GM19328 (cell line): Measurements from ENCODE around the gene LHPP.

Source experiments
- ATAC-seq: cut with Tn5 transposase; IDR thresholded peaks from one replicate; pipeline ENCODE4 v1.9.1; 2021; ENCODE audit warnings: mild to moderate bottlenecking, moderate library complexity; ENCODE audit not compliant: unreplicated experiment

Gene LHPP

DNA sequence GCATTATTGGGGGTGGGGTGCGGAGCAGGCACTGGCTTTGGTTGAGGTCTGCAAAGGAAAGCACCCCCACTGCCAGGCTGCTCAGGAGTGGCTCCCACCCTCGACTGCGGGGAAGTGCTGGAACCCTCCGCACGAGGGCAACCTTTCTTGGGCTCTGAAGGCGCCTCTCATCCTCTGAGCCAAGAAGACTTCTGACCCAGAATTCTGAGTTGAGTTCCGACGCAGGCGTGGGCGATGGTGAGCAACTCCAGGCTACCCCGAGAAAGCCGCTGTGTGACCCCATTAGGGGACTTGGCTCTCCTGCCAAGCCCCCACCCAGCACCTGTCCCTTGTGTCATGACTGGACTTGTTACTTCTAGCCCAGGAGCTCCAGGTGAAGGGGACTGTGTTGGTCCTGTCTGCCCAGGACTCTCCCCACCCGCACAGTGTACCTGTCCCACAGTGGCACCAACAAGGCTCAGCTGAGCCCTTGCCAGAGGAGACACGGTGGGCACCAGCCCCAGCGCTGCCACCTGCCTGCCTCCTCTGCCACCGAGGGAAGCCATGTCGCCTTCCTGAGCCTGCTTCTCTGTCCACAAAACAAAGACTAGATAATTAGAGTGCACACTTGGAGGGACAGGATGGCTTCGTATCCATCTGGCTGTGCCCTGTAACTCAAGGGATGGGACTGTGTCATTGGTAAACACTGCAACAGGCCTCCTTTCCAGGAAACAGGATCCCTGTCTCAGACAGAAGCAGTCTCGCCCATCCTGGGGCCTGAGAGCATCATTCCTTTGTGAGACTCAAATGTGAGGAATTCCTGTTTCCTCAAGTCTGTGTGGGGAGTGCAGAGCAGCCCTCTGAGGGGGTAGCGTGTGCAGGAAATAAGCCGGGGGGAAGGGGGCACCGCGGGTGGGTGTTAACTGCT is 128.8 kb downstream of the LHPP start:
- no peak for ATAC-seq

DNA sequence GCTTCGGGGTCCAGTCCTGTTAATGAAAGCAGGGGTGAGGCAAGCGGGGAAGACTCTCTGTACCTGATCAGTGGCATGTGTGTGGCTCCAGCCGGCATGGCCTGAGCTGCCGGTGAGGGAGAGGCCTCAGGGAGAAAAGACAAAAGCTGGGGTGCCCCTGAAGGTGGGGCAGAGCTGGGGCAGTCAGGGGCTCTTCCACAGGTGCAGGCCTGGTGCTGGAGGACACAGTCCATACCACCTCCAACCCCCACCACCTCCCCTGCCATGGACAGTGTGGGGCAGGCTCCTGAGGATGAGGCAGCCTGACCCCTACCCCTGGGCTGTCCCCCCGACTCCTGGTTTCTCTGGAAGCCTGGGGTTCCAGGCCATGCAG is 129.5 kb downstream of the LHPP start:
- no peak for ATAC-seq

DNA sequence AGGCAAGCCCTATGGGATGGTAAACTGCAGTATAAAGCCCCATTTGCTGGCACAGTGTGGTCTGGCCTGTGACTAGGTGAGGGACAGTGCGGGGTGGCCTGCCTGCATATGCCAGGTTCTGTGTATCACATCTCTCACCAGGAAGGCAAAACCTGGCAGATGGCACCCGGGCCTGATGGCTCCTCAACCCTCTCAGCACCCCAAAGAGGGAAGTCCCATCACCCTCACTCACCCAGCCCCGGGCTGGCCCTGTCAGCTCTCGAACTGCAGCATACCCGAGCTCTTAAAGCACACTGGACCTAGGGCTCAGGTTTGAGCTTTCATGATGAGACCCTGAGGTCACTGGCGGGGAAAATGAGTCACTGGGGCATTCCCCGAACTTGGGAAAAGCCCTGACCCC is 130.5 kb downstream of the LHPP start:
- ATAC-seq, result no peak

DNA sequence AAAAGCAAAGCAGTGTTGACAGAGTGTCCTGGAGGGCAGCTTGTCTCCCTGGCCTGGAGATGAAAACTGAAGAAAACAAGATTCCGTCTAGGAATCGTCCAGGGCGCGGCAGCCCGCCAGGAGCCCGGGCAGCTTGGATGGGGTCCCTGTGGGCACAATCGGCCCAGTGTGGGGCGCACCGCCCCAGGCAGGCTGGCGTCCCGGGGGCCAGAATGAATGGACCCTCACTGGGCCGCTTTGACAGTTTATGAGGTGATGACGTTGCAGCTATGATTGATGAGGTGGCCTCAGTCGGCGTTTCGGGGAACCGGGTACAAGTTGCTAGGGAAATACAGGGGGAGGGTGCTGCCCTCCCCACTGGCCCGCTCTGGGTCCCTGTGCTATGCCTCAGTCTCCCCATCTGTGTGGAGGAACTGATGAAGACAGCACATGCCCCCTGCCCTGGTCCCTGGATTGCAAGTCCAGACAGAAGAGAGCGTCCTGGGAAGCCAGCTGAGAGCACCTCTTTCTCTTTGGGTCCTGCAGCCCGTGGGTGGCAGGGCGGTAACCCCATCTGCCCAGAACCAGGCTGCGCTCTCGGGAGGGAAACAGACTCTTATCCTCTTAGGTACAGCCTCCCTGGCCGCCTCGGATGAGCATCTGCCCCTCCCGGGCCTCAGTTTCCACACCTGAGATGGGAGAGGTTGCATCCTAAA is 131.3 kb downstream of the LHPP start:
- ATAC-seq, result no peak

DNA sequence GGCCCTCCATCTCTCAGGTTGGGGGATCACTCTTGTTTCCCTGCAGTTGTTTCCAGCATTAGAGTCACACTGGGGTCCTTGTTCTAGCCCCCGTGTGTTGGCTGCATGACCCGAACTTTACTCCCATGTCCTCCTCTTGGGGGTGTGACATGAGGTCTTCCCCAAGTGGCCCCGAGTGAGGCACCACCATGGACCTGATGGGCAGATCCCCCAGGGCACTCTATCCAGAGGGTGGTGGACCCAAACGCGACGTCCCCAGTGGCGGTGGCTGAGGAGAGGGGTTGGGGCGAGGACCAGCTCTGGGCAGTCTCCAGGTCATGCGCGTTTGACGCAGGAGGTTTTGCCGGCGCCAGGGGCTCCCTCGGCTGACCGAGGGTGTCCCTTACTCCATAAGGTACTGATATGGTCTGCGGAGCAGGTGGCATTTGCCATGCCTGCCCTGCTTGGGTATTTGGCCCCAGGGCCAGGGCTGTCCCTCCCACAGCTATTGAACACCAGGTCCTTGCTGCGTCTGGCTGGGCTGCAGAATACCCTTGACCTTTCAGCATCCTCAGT is 131.9 kb downstream of the LHPP start:
- ATAC-seq, result no peak

DNA sequence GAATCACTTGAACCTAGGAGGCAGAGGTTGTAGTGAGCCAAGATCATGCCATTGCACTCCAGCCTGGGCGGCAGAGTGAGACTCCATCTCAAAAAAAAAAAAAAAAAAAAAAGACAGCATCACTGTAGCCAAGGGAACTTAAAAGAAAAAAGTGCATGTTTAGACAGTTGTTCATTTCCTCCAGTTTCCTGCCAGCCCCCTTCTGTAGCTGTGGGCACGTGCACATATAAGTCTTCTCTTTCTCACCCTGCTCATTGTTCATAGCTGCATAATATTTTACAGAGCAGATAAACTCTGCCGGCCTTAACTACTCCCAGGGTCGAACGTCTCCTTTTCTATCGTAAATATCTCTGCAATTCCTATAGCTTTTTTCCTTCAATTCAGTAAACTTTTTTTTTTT is 132.6 kb downstream of the LHPP start:
- ATAC-seq, result no peak

DNA sequence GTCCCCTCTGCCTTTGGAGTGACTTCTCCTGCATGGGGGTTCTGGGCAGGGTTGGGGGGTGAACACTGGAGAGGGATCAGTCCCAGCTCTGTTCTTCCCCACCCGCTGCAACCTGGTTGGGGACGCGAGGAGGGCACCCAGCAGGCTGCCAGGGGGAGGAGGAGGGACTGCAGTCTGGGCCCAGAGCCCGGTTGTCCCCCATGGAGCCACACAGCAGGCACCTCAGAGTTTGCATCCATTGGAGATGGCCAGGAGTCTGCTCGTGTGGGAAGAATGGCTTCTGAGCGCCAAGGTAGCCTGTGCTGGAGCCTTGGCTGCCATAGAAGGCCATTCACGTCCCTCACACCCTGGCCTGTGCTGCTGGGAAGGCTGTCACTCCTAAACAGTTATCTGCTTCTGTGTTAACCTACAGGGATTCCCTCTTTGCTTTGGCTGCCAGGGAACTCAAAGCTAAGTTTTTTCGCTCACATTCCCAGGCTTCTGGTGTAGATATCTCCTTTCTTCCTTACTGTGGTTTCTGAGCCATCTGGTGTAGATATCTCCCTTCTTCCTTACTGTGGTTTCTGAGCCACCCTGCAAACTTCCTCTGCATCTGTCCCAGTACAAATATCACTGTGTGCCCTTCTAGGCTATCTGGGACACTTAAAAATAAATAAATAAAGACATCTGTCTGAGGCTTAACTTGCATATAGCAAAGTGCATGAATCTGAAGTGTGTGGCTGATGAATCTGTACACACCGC is 133.7 kb downstream of the LHPP start:
- ATAC-seq, result no peak

DNA sequence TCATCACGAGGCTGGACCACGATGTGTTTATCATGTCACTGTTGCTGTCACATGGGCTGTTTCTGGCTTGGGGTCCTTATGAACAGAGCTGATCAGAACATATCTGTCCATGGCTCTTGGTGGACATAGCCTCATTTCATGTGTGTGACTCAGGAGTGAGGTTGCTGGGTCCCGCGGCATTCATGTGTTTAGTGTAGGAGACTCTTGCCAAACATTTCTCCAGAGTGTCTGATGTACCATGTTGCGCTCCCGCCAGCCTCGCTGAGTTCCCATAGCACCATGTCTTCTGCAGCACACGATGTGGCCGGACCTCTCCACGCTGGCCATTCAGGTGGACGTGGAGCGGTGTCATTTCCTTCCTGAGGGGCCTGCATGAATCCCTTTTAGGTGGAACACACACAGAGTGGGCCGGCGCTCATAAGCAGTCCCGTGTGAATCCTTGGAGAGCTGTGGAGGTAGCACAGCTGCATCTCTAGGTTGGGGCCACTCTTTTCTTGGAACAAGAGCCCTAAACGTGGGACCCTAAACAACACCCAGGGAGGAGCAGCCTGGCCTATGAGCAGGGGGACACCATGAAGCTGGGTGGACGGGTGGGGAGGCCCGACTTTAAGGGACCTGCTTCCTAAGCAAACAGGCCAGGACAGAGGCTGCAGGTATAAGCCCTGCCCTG is 134.6 kb downstream of the LHPP start:
- ATAC-seq, result no peak

DNA sequence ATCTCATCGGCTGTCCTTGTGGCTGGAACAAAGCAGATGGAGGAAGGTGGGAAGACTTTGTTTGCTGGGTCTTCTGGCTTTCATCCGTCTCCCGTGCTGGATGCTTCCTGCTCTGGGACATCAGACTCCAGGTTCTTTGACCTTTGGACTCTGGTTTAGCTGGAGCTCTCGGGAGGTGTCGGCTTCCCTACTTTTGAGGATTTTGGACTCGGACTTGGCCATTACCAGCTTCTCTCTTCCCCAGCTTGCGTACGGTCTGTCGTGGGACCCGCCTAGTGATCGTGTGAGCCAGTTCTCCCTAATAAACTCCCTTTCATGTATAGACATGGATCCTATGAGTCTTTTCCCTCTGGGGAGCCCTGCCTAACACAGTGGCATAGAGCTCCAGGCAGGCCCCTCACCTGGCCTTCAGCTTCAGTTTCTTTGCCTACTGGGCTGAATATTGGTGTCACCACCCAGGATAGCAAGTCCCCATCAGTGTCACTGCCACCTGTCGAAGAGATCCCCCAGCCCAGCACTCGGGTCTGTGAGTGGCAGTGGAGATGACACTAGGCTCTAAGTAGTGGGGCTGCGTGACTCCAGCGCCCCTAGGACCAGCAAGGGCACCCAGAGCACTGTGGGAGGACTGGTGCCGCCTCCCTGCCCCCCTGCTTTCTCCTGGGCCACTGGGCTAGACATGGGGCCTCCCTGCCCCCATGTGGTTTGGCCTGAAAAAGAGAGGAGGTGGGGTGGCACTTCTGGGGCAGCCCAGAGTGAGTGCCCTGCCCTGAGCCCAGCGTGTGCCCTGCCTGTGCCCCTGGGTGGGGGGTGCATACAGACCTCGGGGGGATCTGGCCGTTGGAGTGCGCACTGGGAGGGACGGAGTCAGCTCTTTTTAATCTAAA is 135.6 kb downstream of the LHPP start:
- ATAC-seq, result no peak

DNA sequence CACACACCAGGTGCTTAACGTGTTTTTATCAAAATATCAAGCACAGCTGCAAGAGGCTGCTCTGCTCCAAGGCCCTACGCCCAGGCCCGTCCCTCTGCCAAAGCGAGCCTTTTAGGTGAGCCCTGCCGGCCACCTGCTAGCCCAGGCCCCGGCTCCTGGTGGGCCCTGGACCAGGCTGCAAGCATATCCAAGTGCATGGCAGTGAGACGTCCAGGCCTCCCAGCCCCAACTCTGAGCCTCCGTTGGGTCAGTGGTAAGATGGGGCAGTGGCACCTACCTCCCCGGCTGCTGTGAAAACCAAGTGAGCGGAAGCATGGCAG is 136.2 kb downstream of the LHPP start:
- ATAC-seq, result no peak

DNA sequence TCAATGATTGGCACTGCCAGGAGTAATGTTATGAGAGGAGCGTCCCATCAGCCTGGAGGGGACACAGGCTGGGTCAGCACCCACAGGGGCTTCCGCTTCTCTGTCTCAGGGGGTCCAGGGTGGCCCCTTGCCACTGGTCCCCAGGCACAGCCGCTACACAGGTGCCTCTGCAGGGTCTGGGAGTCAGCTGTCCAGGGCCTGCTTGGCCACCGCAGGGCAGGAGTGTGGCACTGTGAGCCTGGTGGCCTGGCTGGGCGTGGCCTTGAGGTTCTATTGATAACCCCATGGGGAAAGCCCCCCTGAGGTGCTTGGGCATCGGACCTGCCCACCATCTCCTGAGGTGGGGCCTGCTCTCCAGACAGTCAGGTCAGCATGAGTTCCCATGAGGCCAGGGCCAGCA is 136.6 kb downstream of the LHPP start:
- ATAC-seq, result no peak

DNA sequence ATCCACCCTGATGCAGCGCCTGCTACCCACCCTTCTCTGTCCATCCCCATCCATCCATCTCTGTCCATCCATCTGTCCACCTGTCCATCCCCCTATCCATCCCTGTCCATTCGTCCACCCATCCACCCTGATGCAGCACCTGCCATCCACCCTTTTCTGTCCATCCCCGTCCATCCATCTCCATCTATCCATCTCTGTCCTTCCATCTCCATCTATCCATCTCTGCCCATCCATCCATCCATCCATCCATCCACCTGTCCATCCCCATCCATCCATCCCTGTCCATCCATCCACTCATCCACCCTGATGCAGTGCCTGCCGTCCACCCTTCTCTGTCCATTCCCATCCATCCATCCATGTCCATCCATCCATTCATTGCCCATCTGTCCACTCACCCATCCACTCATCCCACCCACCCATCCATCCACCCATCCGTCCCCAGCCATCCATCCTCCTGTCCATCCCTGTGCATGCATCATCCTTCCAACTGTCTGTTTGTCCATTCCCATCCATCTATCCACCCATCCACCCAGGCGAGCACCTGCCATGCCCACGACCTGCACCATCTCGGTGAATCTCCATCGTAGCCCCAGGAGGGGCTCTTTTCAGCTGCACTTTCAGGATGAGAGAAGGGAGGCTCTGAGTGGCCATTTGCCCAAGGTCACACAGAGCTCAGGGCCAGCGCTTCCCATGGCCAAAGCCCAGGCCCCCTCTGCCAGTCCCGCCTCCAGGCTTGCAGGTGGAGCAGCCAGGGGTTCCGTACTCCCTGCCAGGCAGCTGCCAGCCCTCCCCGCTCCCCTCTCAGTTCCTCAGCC is 137.4 kb downstream of the LHPP start:
- ATAC-seq, result no peak

DNA sequence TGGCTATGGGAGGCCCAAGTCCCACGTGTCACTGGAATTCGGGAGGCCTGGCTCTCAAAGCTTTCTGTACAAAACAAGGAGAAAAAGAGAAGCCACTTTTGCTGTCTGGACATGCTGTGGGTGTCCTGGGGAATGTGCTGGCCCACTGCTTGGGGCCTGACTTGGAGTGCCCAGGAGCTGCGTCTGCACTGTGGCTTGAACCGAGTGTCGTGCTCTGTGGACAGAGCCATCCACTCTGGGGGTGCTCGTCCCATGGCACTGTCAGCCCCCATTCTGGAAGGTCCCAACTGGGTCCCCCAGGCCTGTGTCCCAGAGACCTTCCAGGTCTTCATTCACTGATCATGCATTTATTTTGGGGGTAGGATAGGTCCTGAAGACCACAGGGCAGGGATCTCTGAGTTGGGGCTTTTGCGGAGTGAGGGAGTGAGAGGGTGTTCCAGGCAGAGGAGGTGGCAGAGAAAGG is 138.0 kb downstream of the LHPP start:
- no peak for ATAC-seq

DNA sequence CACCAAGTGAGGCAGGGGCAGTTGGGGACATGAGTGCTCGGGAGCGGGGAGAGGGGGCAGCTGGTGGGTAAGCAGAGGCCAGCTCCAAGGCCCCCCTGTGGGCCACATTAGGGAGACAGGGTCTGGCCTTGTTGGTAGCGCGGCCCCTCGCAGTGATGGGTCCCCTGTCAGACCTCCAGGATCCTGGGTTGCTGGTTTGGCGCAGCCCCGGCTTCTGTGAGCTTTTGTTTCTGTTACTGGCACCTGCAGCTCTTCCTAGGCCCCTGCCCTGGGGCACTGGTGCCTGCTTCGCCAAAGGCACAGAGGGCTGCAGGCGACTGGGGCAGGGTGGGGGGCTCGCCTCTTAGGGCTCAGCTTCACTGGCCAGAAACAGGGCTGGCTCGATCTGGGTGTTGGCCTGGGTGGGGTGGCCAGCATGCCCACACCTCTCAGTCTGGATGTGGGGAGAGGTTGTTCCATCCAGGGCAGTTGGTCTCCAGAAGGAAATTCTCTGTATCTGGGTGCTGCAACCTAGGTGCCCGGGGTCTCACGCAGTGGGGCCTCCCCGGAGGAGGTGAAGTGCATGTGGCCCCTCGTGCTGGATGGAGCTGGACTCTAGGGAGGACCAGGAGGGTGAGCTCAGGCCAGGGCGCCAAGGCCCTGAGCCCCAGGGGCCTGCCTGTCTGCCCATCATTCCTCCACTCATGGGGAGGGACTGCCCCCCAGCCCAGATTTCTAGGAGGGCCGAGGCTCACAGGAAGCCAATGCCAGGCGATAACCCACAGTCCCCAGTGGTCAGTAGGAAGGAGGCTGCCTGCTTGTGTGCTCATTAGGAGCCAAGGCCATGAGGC is 138.6 kb downstream of the LHPP start:
- no peak for ATAC-seq

DNA sequence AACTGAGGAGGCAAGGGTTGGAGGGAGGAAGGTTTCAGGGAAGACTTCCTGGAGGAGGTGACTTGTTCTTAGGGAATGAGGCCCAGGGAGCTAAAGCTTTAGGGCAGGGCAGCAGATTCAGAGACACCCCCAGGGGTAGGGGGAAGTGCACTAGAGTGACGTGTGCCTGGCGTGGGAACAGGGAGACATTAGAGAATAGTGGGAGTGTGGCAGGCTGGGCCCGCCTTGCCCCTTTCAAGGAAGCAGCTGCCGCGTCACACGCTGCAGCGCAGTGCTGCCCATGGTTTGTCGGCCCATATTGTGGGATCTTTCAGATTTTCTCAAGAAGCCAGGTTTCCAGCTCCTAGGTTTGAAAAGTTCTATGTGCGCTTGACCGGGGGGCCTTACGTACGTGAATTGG is 139.4 kb downstream of the LHPP start:
- no peak for ATAC-seq

DNA sequence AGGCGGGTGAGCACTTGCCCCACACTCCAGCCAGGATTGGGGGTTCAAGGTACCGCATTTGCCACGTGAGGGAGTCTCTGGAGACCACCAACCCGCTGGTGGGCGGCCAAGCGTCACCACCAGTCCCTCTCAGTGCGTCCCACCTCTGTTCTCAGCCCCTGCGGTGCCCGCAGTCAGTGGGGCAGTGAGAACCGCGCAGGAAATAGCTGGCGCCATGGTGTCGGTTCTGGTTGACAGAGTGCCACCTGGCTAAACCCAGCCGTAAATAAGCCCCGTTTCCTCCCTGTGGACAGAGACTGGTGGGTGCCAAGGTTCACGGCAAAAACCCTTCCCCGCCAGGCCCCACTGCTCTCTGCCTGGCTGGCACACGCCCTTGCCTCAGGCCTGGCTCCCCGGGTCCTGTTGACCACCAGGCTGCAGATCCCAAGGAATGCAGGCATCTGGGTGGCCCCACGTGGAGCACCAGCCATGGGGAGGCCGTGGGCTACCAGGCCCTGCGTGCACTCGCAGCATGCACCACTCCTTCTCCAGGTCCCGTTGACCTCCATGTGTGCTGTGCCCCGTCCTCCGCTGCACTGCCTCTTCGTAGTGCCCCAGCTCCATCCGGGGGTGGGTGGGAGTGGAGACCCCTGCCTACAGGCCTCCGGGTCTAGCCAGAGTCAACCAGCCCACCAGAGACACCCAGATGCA is 140.0 kb downstream of the LHPP start:
- ATAC-seq, result no peak

DNA sequence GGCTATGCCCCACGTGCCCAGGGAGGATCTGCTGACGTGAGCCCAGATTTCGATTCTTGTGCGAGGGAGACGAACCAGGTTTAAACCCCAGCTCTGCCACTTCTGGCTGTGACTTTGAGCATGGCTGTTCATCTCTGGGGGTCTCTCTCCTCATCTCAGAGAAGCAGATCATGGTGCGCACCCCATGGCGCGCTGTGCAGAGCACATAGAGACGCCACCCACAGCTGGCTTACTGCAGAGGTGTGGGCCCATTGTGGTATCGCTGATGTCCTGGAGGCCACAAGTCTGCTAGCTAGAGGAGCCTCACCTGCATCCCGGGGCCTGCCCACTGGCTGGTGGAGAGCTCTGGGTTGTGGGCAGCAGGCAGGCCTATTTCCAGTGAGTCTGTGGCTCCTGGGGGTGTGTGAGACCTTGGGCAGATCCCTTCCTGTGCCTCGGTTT is 140.5 kb downstream of the LHPP start:
- ATAC-seq, result no peak
